SK-N-SH (cell line): ENCODE measurements around the gene VENTX. TPM values are rescaled to one million over a fixed set of nuclear protein-coding genes. Genes with fewer than 3 reads are reported as not detected.

ENCODE experiments used
- CTCF ChIA-PET: fragments of 300-600, 350-600 bp; formaldehyde crosslinking; extraction: SDS; loops from one replicate; lab custom pipeline; 2021; lab: Yijun Ruan, JAX
- POLR2A ChIA-PET: fragments of 350-600 bp; sonication (Branson Sonifier 250); formaldehyde crosslinking; extraction: SDS; loops from one replicate; lab custom pipeline; 2020; ENCODE audit warnings: antibody characterized with exemption, inconsistent platforms; lab: Yijun Ruan, JAX
- DNase-seq: peaks from one replicate; pipeline ENCODE4 v3.0.0; 2012
- H2AFZ ChIP-seq: fragments of 200-600 bp; sonication (generic); 2 replicates; pipeline ENCODE4 v1.8.1; 2016; ENCODE audit warnings: antibody characterized with exemption, mild to moderate bottlenecking, low read depth
- H3F3A ChIP-seq: fragments of 200-600 bp; sonication (generic); replicated peaks from 2 replicates; pipeline ENCODE3; 2016; ENCODE audit warnings: antibody characterized with exemption, mild to moderate bottlenecking; ENCODE audit not compliant: insufficient read depth
- H3K27ac ChIP-seq, 2 experiments: fragments of 200-500 bp in 1 of 2; fragments of 200-600 bp in 1 of 2; sonication (Bioruptor generic) in 1 of 2; sonication (generic), shearing (Covaris generic) in 1 of 2; 2 replicates each; pipeline versions ENCODE4 v1.5.1 to v1.6.1; 2014 to 2016; ENCODE audit warnings: low read depth in 2 of 2, inconsistent platforms in 1 of 2, low read length in 1 of 2, mild to moderate bottlenecking in 1 of 2, mixed read lengths in 1 of 2
- H3K27me3 ChIP-seq: fragments of 200-600 bp; sonication (generic), shearing (Covaris generic); 2 replicates; pipeline ENCODE4 v1.6.1; 2016; ENCODE audit warnings: mixed run types; ENCODE audit not compliant: insufficient read depth
- H3K36me3 ChIP-seq, 2 experiments: fragments of 200-500 bp in 1 of 2; fragments of 200-600 bp in 1 of 2; sonication (Bioruptor generic) in 1 of 2; sonication (generic) in 1 of 2; replicated peaks in 1 of 2; 2 replicates each; pipeline versions ENCODE3 to v1.5.1; 2014 to 2016; ENCODE audit warnings: low read length in 1 of 2, mild to moderate bottlenecking in 1 of 2; ENCODE audit not compliant: insufficient read depth in 2 of 2, control insufficient read depth in 1 of 2
- H3K4me1 ChIP-seq, 2 experiments: fragments of 200-500 bp in 1 of 2; fragments of 200-600 bp in 1 of 2; sonication (Bioruptor generic) in 1 of 2; sonication (generic), shearing (Covaris generic) in 1 of 2; 2 replicates each; pipeline versions ENCODE4 v1.5.1 to v1.6.1; 2014 to 2016; ENCODE audit warnings: low read depth in 1 of 2, low read length in 1 of 2, mixed run types in 1 of 2; ENCODE audit not compliant: insufficient read depth in 2 of 2, control insufficient read depth in 1 of 2
- H3K4me2 ChIP-seq: fragments of 200-600 bp; sonication (generic), shearing (Covaris generic); 2 replicates; pipeline ENCODE4 v1.6.1; 2017; ENCODE audit warnings: mixed run types
- H3K4me3 ChIP-seq, 2 experiments: fragments of 200-500 bp in 1 of 2; fragments of 200-600 bp in 1 of 2; sonication (Bioruptor generic) in 1 of 2; sonication (generic), shearing (Covaris generic) in 1 of 2; 2 replicates each; pipeline versions ENCODE4 v1.5.1 to v1.8.1; 2014 to 2016; ENCODE audit warnings: low read depth in 2 of 2, inconsistent platforms in 1 of 2, low read length in 1 of 2, mild to moderate bottlenecking in 1 of 2, mixed read lengths in 1 of 2, moderate library complexity in 1 of 2
- H3K79me2 ChIP-seq: fragments of 200-600 bp; sonication (generic); 2 replicates; pipeline ENCODE4 v1.8.1; 2017; ENCODE audit warnings: mild to moderate bottlenecking; ENCODE audit not compliant: insufficient read depth
- H3K9ac ChIP-seq: fragments of 200-600 bp; sonication (generic); 2 replicates; pipeline ENCODE4 v1.6.1; 2017; ENCODE audit warnings: mixed run types
- H3K9me2 ChIP-seq: fragments of 200-600 bp; sonication (generic); 2 replicates; pipeline ENCODE4 v1.6.1; 2017; ENCODE audit warnings: mixed run types
- H3K9me3 ChIP-seq: fragments of 200-600 bp; sonication (generic); 2 replicates; pipeline ENCODE4 v1.6.1; 2017; ENCODE audit warnings: mixed run types, mild to moderate bottlenecking, moderate library complexity
- H4K20me1 ChIP-seq: fragments of 200-600 bp; sonication (generic); 2 replicates; pipeline ENCODE4 v1.6.1; 2017; ENCODE audit warnings: mild to moderate bottlenecking, mixed run types; ENCODE audit not compliant: insufficient read depth
- CHD2 ChIP-seq: fragments of 150-350 bp; IDR thresholded peaks from 2 replicates; pipeline ENCODE4 v1.6.1; 2018; ENCODE audit warnings: low read length; ENCODE audit not compliant: partially characterized antibody
- EP300 ChIP-seq, 2 experiments: IDR thresholded peaks; 2 replicates each; pipeline versions ENCODE4 v1.4.0 to v1.6.1; 2012; ENCODE audit warnings: borderline replicate concordance in 1 of 2, low read depth in 1 of 2, low read length in 1 of 2
- EZH2phosphoT487 ChIP-seq: fragments of 200-600 bp; sonication (generic); IDR thresholded peaks from 2 replicates; pipeline ENCODE4 v1.6.1; 2017; ENCODE audit warnings: low read depth, mixed run types, mild to moderate bottlenecking, antibody characterized with exemption, moderate library complexity, borderline replicate concordance
- FOSL2 ChIP-seq: IDR thresholded peaks from 2 replicates; pipeline ENCODE4 v1.4.0; 2012; ENCODE audit warnings: low read depth, mild to moderate bottlenecking, moderate library complexity, borderline replicate concordance
- FOXM1 ChIP-seq: IDR thresholded peaks from 2 replicates; pipeline ENCODE4 v1.4.0; 2012; ENCODE audit warnings: low read depth, mild to moderate bottlenecking
- GABPA ChIP-seq: IDR thresholded peaks from 2 replicates; pipeline ENCODE4 v1.4.0; 2012; ENCODE audit warnings: low read depth, mild to moderate bottlenecking
- GATA2 ChIP-seq: sonication (generic); formaldehyde crosslinking; IDR thresholded peaks from 2 replicates; pipeline ENCODE4 v1.5.0; 2020; ENCODE audit warnings: mild to moderate bottlenecking, missing genetic modification reagents
- IRF3 ChIP-seq: fragments of 150-350 bp; IDR thresholded peaks from 2 replicates; pipeline ENCODE4 v1.6.1; 2016; ENCODE audit warnings: mild to moderate bottlenecking, low read depth, low read length
- MEF2A ChIP-seq: IDR thresholded peaks from 2 replicates; pipeline ENCODE4 v1.4.0; 2012; ENCODE audit warnings: low read depth, borderline replicate concordance
- MXI1 ChIP-seq: IDR thresholded peaks from 2 replicates; pipeline ENCODE4 v1.6.1; 2012; ENCODE audit warnings: mild to moderate bottlenecking, low read depth, low read length, improper control_type of control experiment
- NFIC ChIP-seq: IDR thresholded peaks from 2 replicates; pipeline ENCODE4 v1.4.0; 2012; ENCODE audit warnings: borderline replicate concordance
- NRF1 ChIP-seq: IDR thresholded peaks from 2 replicates; pipeline ENCODE4 v1.6.1; 2012; ENCODE audit warnings: low read depth, mild to moderate bottlenecking, low read length
- SMC3 ChIP-seq: IDR thresholded peaks from 2 replicates; pipeline ENCODE4 v1.6.1; 2012; ENCODE audit warnings: low read depth, low read length, improper control_type of control experiment
- TCF12 ChIP-seq: IDR thresholded peaks from 2 replicates; pipeline ENCODE4 v1.4.0; 2012
- TEAD4 ChIP-seq: IDR thresholded peaks from 2 replicates; pipeline ENCODE4 v1.4.0; 2012; ENCODE audit warnings: mild to moderate bottlenecking, borderline replicate concordance; ENCODE audit not compliant: insufficient read depth
- YY1 ChIP-seq: IDR thresholded peaks from 2 replicates; pipeline ENCODE4 v1.4.0; 2012; ENCODE audit warnings: low read depth, mild to moderate bottlenecking
- WGBS: methylation state at CpG from one replicate; pipeline ENCODE4 v1.1.6; 2017; ENCODE audit warnings: low lambda C conversion rate; 5-methylcytosine and 5-hydroxymethylcytosine counted together
- polyA plus RNA-seq, 3 experiments: library from polyadenylated mRNA; depleted of rRNA; stranded (reverse); fragments of >200 nt; gene quantifications; 2 replicates each; pipeline ENCODE4 v1.2.3, GENCODE V29; 2012
- TF ChIP-seq, protein P1 (sequence below): fragments of 200-600 bp; sonication (generic); IDR thresholded peaks from 2 replicates; pipeline ENCODE4 v1.6.1; 2017; ENCODE audit warnings: antibody characterized with exemption, mild to moderate bottlenecking, moderate library complexity
- TF ChIP-seq, protein P2 (sequence below): IDR thresholded peaks from 2 replicates; pipeline ENCODE4 v1.6.1; 2012; ENCODE audit warnings: mild to moderate bottlenecking, low read depth, low read length, moderate library complexity
- TF ChIP-seq, protein P3 (sequence below): IDR thresholded peaks from 2 replicates; pipeline ENCODE4 v1.4.0; 2012; ENCODE audit warnings: low read depth, borderline replicate concordance
- TF ChIP-seq, protein P4 (sequence below): IDR thresholded peaks from 2 replicates; pipeline ENCODE4 v1.4.0; 2012; ENCODE audit warnings: low read depth, borderline replicate concordance

The VENTX gene
- polyA plus RNA-seq, 1 of the 3 experiments (the other 2 are of a cell fraction) = not detected

DNA sequence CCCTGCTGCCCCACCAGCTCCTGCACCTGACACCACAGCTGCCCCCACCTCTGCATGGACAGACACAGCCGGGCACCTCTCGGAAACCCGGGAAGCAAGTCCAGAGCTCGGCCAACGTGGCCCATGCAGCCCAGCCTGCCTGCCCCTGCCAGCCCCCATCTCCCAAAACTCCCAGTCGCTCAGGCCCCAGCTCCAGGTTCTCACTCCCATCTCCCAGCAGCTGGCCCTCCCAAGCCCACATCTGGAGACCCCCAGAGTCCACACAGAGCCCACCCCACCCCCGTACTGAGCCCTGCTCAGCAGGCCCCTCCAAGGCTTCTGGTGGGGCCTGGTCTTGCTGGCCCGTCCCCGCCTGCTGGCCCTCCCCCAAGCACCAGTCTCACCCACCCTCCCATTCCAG lies 39.9 kb upstream of the VENTX start:
- 38% methylated on average over 8 of the region's 9 CpGs for WGBS
- Histone ChIP-seq H4K20me1 (no peaks in the 10 kb centered on the region), H3F3A (no peaks in the 10 kb centered on the region), H3K36me3 (no peaks in the 10 kb centered on the region), H3K27ac (no peak overlapping the region), H3K79me2 (no peaks in the 10 kb centered on the region), H3K4me2 (no peak overlapping the region), H3K9ac (no peak overlapping the region), H3K4me1 (no peaks in the 10 kb centered on the region), H3K9me2 (no peaks in the 10 kb centered on the region), H3K27me3 (no peaks in the 10 kb centered on the region), H3K4me3 (no peak overlapping the region), H2AFZ (no peak overlapping the region), H3K9me3 (no peaks in the 10 kb centered on the region)
- CTCF ChIA-PET = interaction anchor here (0.7 kb wide), 1 partner anchor 13 kb away, joined by 3 read pairs; no protein-coding TSS in a partner anchor
- POLR2A ChIA-PET = no interaction called here
- TF ChIP-seq GATA2 (CRISPR knock-in tag) = no peak
- TF ChIP-seq FOXM1 = no peak
- TF ChIP-seq, protein P1, sequence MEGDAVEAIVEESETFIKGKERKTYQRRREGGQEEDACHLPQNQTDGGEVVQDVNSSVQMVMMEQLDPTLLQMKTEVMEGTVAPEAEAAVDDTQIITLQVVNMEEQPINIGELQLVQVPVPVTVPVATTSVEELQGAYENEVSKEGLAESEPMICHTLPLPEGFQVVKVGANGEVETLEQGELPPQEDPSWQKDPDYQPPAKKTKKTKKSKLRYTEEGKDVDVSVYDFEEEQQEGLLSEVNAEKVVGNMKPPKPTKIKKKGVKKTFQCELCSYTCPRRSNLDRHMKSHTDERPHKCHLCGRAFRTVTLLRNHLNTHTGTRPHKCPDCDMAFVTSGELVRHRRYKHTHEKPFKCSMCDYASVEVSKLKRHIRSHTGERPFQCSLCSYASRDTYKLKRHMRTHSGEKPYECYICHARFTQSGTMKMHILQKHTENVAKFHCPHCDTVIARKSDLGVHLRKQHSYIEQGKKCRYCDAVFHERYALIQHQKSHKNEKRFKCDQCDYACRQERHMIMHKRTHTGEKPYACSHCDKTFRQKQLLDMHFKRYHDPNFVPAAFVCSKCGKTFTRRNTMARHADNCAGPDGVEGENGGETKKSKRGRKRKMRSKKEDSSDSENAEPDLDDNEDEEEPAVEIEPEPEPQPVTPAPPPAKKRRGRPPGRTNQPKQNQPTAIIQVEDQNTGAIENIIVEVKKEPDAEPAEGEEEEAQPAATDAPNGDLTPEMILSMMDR = no peak
- no peak for TF ChIP-seq TEAD4
- no peak for TF ChIP-seq GABPA
- TF ChIP-seq IRF3 = no peak
- no peak for TF ChIP-seq EZH2phosphoT487
- no peak for TF ChIP-seq MEF2A
- TF ChIP-seq, protein P2, sequence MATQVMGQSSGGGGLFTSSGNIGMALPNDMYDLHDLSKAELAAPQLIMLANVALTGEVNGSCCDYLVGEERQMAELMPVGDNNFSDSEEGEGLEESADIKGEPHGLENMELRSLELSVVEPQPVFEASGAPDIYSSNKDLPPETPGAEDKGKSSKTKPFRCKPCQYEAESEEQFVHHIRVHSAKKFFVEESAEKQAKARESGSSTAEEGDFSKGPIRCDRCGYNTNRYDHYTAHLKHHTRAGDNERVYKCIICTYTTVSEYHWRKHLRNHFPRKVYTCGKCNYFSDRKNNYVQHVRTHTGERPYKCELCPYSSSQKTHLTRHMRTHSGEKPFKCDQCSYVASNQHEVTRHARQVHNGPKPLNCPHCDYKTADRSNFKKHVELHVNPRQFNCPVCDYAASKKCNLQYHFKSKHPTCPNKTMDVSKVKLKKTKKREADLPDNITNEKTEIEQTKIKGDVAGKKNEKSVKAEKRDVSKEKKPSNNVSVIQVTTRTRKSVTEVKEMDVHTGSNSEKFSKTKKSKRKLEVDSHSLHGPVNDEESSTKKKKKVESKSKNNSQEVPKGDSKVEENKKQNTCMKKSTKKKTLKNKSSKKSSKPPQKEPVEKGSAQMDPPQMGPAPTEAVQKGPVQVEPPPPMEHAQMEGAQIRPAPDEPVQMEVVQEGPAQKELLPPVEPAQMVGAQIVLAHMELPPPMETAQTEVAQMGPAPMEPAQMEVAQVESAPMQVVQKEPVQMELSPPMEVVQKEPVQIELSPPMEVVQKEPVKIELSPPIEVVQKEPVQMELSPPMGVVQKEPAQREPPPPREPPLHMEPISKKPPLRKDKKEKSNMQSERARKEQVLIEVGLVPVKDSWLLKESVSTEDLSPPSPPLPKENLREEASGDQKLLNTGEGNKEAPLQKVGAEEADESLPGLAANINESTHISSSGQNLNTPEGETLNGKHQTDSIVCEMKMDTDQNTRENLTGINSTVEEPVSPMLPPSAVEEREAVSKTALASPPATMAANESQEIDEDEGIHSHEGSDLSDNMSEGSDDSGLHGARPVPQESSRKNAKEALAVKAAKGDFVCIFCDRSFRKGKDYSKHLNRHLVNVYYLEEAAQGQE = no peak
- no peak for TF ChIP-seq YY1
- no peak for TF ChIP-seq CHD2
- TF ChIP-seq TCF12 = no peak
- TF ChIP-seq NFIC = no peak
- TF ChIP-seq EP300 (IDR thresholded peaks at IDR 0.05; ENCODE audit: borderline replicate concordance in 1 of 2, low read depth in 1 of 2, low read length in 1 of 2) = no peak
- no peak for TF ChIP-seq FOSL2
- no peak for TF ChIP-seq NRF1
- TF ChIP-seq, protein P3, sequence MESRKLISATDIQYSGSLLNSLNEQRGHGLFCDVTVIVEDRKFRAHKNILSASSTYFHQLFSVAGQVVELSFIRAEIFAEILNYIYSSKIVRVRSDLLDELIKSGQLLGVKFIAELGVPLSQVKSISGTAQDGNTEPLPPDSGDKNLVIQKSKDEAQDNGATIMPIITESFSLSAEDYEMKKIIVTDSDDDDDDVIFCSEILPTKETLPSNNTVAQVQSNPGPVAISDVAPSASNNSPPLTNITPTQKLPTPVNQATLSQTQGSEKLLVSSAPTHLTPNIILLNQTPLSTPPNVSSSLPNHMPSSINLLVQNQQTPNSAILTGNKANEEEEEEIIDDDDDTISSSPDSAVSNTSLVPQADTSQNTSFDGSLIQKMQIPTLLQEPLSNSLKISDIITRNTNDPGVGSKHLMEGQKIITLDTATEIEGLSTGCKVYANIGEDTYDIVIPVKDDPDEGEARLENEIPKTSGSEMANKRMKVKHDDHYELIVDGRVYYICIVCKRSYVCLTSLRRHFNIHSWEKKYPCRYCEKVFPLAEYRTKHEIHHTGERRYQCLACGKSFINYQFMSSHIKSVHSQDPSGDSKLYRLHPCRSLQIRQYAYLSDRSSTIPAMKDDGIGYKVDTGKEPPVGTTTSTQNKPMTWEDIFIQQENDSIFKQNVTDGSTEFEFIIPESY = no peak
- TF ChIP-seq SMC3 = no peak
- TF ChIP-seq, protein P4, sequence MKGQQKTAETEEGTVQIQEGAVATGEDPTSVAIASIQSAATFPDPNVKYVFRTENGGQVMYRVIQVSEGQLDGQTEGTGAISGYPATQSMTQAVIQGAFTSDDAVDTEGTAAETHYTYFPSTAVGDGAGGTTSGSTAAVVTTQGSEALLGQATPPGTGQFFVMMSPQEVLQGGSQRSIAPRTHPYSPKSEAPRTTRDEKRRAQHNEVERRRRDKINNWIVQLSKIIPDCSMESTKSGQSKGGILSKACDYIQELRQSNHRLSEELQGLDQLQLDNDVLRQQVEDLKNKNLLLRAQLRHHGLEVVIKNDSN = no peak
- no peak for TF ChIP-seq MXI1
- DNase-seq = no peak
